ENCODE results near the gene DNAJA2.

Gene DNAJA2

GRCh38 chr16:46906360-46907060 lies 67.0 kb downstream of the DNAJA2 start:
- DNase-seq (ENCODE audit: low read depth in 2 of 2, low spot score in 1 of 2): no peak

Data from stimulated activated CD8-positive, alpha-beta memory T cell treated with anti-CD3 and anti-CD28 coated beads, Interleukin-4, amount 100 ng/mL, for 4 hours (primary cell).